ENCODE data around the gene LMNB1.
"Not testable (repeated sequence)": the region's sequence is repeated elsewhere in the genome, so short reads cannot be mapped to it uniquely, and the experiment has no call there.

Gene LMNB1

DNA sequence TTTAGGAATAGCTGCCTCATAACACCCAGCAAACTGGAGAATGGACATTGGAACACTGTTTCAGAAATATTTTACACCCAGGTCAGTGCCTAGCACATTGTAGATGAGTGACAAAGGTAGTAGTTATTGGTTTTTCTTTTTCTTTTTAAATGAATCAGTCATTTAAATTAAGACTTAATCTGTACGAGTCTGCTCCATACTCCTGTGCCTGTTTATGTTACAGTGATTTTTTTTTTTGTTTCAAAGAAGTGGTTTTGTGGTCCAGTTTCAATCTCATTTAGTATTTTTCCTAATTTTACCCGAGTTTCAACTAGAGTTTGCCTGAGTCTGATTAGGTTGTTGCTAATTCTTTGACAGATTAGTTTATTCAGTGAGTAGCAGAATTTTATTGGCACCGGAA lies 16.2 kb downstream of the LMNB1 start:
- Histone ChIP-seq H3K27ac (ENCODE audit: low read depth, low read length, poor library complexity, severe bottlenecking) (peak overlapping the region; percentile 19), H3K36me3 (ENCODE audit: insufficient read depth, low read length) (peaks cover 12% of the 10 kb centered on the region; the same call in 1 of the 2 replicates), H2AFZ (ENCODE audit: low read length) (no peak overlapping the region), H3K4me2 (ENCODE audit: low read length) (peak overlapping the region; percentile 10), H3K27me3 (ENCODE audit: insufficient read depth, low read length) (no peaks in the 10 kb centered on the region), H3K9me2 (ENCODE audit: low read depth, low read length) (no peaks in the 10 kb centered on the region), H3K9ac (ENCODE audit: low read length) (no peak overlapping the region), H3K4me1 (ENCODE audit: insufficient read depth, low read length, severe bottlenecking) (peaks cover 35% of the 10 kb centered on the region), H3K4me3 (ENCODE audit: low read depth, low read length, poor library complexity, severe bottlenecking) (peak overlapping the region; percentile 26), H3K79me2 (ENCODE audit: insufficient read depth, low read length) (peaks cover 99% of the 10 kb centered on the region), H3K9me3 (ENCODE audit: low read length) (no peaks in the 10 kb centered on the region), H4K20me1 (ENCODE audit: insufficient read depth, low read length) (peaks cover 5% of the 10 kb centered on the region; the same call in 1 of the 2 replicates), H3F3A (ENCODE audit: insufficient read depth, low read length) (no peaks in the 10 kb centered on the region)
- TF ChIP-seq, protein P1, sequence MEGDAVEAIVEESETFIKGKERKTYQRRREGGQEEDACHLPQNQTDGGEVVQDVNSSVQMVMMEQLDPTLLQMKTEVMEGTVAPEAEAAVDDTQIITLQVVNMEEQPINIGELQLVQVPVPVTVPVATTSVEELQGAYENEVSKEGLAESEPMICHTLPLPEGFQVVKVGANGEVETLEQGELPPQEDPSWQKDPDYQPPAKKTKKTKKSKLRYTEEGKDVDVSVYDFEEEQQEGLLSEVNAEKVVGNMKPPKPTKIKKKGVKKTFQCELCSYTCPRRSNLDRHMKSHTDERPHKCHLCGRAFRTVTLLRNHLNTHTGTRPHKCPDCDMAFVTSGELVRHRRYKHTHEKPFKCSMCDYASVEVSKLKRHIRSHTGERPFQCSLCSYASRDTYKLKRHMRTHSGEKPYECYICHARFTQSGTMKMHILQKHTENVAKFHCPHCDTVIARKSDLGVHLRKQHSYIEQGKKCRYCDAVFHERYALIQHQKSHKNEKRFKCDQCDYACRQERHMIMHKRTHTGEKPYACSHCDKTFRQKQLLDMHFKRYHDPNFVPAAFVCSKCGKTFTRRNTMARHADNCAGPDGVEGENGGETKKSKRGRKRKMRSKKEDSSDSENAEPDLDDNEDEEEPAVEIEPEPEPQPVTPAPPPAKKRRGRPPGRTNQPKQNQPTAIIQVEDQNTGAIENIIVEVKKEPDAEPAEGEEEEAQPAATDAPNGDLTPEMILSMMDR (IDR thresholded peaks at IDR 0.05; ENCODE audit: low read length) = no peak
- no peak for TF ChIP-seq EZH2 (IDR thresholded peaks at IDR 0.05; ENCODE audit: borderline replicate concordance, low read length)

DNA sequence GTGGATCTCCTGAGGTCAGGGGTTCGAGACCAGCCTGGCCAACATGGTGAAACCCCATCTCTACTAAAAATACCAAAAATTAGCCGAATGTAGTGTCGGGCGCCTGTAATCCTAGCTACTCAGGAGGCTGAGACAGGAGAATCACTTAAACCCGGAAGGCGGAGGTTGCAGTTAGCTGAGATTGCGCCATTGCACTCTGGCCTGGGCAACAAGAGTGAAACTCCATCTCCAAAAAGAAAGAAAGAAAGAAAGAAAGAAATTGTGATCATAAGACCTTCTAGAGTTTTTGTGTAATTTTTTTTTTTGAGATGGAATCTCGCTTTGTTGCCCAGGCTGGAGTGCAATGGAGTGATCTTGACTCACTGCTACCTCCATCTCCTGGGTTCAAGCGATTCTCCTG lies 16.7 kb downstream of the LMNB1 start:
- H3K27ac ChIP-seq (ENCODE audit: low read depth, low read length, poor library complexity, severe bottlenecking); H3K4me2 ChIP-seq (ENCODE audit: low read length); H3K9me3 ChIP-seq (ENCODE audit: low read length); H3K4me3 ChIP-seq (ENCODE audit: low read depth, low read length, poor library complexity, severe bottlenecking); H3K27me3 ChIP-seq (ENCODE audit: insufficient read depth, low read length); H2AFZ ChIP-seq (ENCODE audit: low read length); H3F3A ChIP-seq (ENCODE audit: insufficient read depth, low read length); H3K9me2 ChIP-seq (ENCODE audit: low read depth, low read length); H3K9ac ChIP-seq (ENCODE audit: low read length); H4K20me1 ChIP-seq (ENCODE audit: insufficient read depth, low read length): not testable (repeated sequence)
- peaks cover 12% of the 10 kb centered on the region; the same call in 1 of the 2 replicates for H3K36me3 ChIP-seq (ENCODE audit: insufficient read depth, low read length)
- H3K79me2 ChIP-seq (ENCODE audit: insufficient read depth, low read length) = peaks cover 99% of the 10 kb centered on the region
- peaks cover 30% of the 10 kb centered on the region for H3K4me1 ChIP-seq (ENCODE audit: insufficient read depth, low read length, severe bottlenecking)

DNA sequence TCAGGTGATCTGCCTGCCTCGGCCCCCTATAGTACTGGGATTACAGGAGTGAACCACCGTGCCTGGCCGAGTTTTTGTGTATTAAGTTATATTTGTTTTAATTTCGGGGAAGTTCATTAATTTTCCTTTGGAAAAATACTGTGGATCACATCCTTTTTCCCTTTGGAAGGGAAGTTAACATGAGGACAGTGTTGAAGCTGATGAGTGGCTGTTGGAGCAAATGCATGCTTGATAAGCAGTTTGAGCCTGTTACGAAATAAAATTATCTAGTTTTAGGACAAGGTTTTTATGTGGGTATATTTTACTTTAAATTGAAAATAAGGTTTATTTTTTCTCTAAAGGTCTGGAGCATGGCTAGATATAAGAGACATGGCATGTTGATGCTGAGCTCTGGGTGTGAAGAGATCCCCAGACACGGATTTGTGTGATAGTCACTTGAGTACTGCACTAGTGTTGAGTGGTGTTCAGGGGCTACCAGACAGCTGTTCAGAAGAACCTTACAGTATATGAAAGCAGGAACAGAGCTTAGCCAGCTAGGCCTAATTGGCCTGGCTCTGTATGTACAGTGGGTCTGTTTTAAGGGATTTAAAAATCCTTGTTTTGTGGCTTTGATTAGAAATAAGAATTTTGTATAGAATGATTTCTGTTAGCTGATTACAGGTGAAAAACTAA lies 17.4 kb downstream of the LMNB1 start:
- Histone ChIP-seq H4K20me1 (ENCODE audit: insufficient read depth, low read length) (peaks cover 5% of the 10 kb centered on the region; the same call in 1 of the 2 replicates), H2AFZ (ENCODE audit: low read length) (no peak overlapping the region), H3K79me2 (ENCODE audit: insufficient read depth, low read length) (peaks cover 99% of the 10 kb centered on the region), H3K27me3 (ENCODE audit: insufficient read depth, low read length) (no peaks in the 10 kb centered on the region), H3K27ac (ENCODE audit: low read depth, low read length, poor library complexity, severe bottlenecking) (no peak overlapping the region), H3K4me2 (ENCODE audit: low read length) (no peak overlapping the region), H3K36me3 (ENCODE audit: insufficient read depth, low read length) (peaks cover 12% of the 10 kb centered on the region; the same call in 1 of the 2 replicates), H3F3A (ENCODE audit: insufficient read depth, low read length) (no peaks in the 10 kb centered on the region), H3K4me3 (ENCODE audit: low read depth, low read length, poor library complexity, severe bottlenecking) (no peak overlapping the region), H3K9ac (ENCODE audit: low read length) (peak overlapping the region; percentile 2; the same call in 1 of the 2 replicates), H3K9me2 (ENCODE audit: low read depth, low read length) (no peaks in the 10 kb centered on the region), H3K4me1 (ENCODE audit: insufficient read depth, low read length, severe bottlenecking) (peaks cover 31% of the 10 kb centered on the region), H3K9me3 (ENCODE audit: low read length) (no peaks in the 10 kb centered on the region)
- TF ChIP-seq, protein P1 (IDR thresholded peaks at IDR 0.05; ENCODE audit: low read length) = no peak
- TF ChIP-seq EZH2 (IDR thresholded peaks at IDR 0.05; ENCODE audit: borderline replicate concordance, low read length) = no peak

DNA sequence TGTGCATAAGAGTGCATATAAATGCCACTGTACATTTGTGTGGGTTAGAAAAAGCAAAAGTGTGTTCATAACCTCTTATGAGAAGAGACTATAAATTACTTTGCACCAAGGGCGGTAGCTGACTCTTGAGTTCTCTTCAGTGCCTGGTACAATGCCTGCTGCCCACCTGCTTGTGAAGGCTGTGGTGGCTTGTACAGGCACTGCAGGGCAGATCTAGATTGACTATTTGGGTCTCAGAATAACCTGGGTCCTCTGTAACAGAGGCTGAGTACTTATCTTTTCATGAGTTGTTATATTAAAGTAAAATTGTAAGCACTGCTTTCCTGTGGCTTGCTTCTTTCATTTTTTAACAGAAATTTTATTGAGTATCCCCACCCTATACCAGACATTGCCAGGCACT lies 22.8 kb downstream of the LMNB1 start:
- H3K9me2 ChIP-seq (ENCODE audit: low read depth, low read length) = no peaks in the 10 kb centered on the region
- H4K20me1 ChIP-seq (ENCODE audit: insufficient read depth, low read length) = no peaks in the 10 kb centered on the region
- no peak overlapping the region for H3K4me2 ChIP-seq (ENCODE audit: low read length)

More for the DNA sequence above, 22.8 kb downstream of the LMNB1 start:
- H3K4me1 ChIP-seq (ENCODE audit: insufficient read depth, low read length, severe bottlenecking) = peaks cover 41% of the 10 kb centered on the region
- H3F3A ChIP-seq (ENCODE audit: insufficient read depth, low read length) = no peaks in the 10 kb centered on the region
- H3K27ac ChIP-seq (ENCODE audit: low read depth, low read length, poor library complexity, severe bottlenecking) = peak overlapping the region; percentile 3
- H3K9ac ChIP-seq (ENCODE audit: low read length) = no peak overlapping the region
- no peaks in the 10 kb centered on the region for H3K27me3 ChIP-seq (ENCODE audit: insufficient read depth, low read length)
- H3K4me3 ChIP-seq (ENCODE audit: low read depth, low read length, poor library complexity, severe bottlenecking) = no peak overlapping the region
- no peaks in the 10 kb centered on the region for H3K9me3 ChIP-seq (ENCODE audit: low read length)
- peaks cover 20% of the 10 kb centered on the region for H3K36me3 ChIP-seq (ENCODE audit: insufficient read depth, low read length)
- TF ChIP-seq, protein P1 (IDR thresholded peaks at IDR 0.05; ENCODE audit: low read length) = no peak
- TF ChIP-seq EZH2 (IDR thresholded peaks at IDR 0.05; ENCODE audit: borderline replicate concordance, low read length) = no peak
- peaks cover 97% of the 10 kb centered on the region for H3K79me2 ChIP-seq (ENCODE audit: insufficient read depth, low read length)
- no peak overlapping the region for H2AFZ ChIP-seq (ENCODE audit: low read length)

Measured in OCI-LY1 (cell line).